ENCODE results near the gene LANCL3.

The LANCL3 gene

GRCh38 chrX:37692918-37693317, 121.5 kb downstream of the LANCL3 start:
- DNase-seq (ENCODE audit: low read depth): no peak
- TF ChIP-seq CTCF (IDR thresholded peaks at IDR 0.05; ENCODE audit: control insufficient read depth, insufficient read depth, low read depth, low read length, missing control alignments): no peak
- H3K4me3 ChIP-seq (ENCODE audit: control insufficient read depth, low read depth, low read length): no peak overlapping the region

- H3K4me3 ChIP-seq (ENCODE audit: control insufficient read depth, low read depth, low read length): no peak overlapping the region
- DNase-seq (ENCODE audit: low read depth): no peak
- TF ChIP-seq CTCF (IDR thresholded peaks at IDR 0.05; ENCODE audit: control insufficient read depth, insufficient read depth, low read depth, low read length, missing control alignments): no peak
Measured at GRCh38 chrX:37697169-37697760, 125.8 kb downstream of the LANCL3 start.

GRCh38 chrX:37701588-37701987, 130.1 kb downstream of the LANCL3 start:
- DNase-seq (ENCODE audit: low read depth): no peak
- no peak for TF ChIP-seq CTCF (IDR thresholded peaks at IDR 0.05; ENCODE audit: control insufficient read depth, insufficient read depth, low read depth, low read length, missing control alignments)
- H3K4me3 ChIP-seq (ENCODE audit: control insufficient read depth, low read depth, low read length): no peak overlapping the region

- H3K4me3 ChIP-seq (ENCODE audit: control insufficient read depth, low read depth, low read length): no peak overlapping the region
- DNase-seq (ENCODE audit: low read depth): no peak
- no peak for TF ChIP-seq CTCF (IDR thresholded peaks at IDR 0.05; ENCODE audit: control insufficient read depth, insufficient read depth, low read depth, low read length, missing control alignments)
Measured at GRCh38 chrX:37711991-37712390, 140.5 kb downstream of the LANCL3 start.

- TF ChIP-seq CTCF (IDR thresholded peaks at IDR 0.05; ENCODE audit: control insufficient read depth, insufficient read depth, low read depth, low read length, missing control alignments): no peak
- no peak overlapping the region for H3K4me3 ChIP-seq (ENCODE audit: control insufficient read depth, low read depth, low read length)
- no peak for DNase-seq (ENCODE audit: low read depth)
Measured at GRCh38 chrX:37712458-37712857, 141.0 kb downstream of the LANCL3 start.

GRCh38 chrX:37714479-37714878, 143.0 kb downstream of the LANCL3 start:
- TF ChIP-seq CTCF (IDR thresholded peaks at IDR 0.05; ENCODE audit: control insufficient read depth, insufficient read depth, low read depth, low read length, missing control alignments): no peak
- DNase-seq (ENCODE audit: low read depth): no peak
- no peak overlapping the region for H3K4me3 ChIP-seq (ENCODE audit: control insufficient read depth, low read depth, low read length)

- H3K4me3 ChIP-seq (ENCODE audit: control insufficient read depth, low read depth, low read length): no peak overlapping the region
- no peak for TF ChIP-seq CTCF (IDR thresholded peaks at IDR 0.05; ENCODE audit: control insufficient read depth, insufficient read depth, low read depth, low read length, missing control alignments)
- DNase-seq (ENCODE audit: low read depth): no peak
Measured at GRCh38 chrX:37716602-37717001, 145.1 kb downstream of the LANCL3 start.

All from AG09309 (cell line).